Retinal pigment epithelial cell (primary cell): ENCODE results near the gene VWA8.

Source experiments
- DNase-seq: peaks from one replicate; pipeline ENCODE4 v3.0.0-alpha.2; 2010; ENCODE audit warnings: low read depth
- H3K4me3 ChIP-seq: 2 replicates; pipeline ENCODE4 v1.5.1; 2011; ENCODE audit warnings: mild to moderate bottlenecking, low read length, control low read depth, moderate library complexity
- TF ChIP-seq, protein P1 (sequence below): conservative IDR thresholded peaks from 2 replicates; pipeline ENCODE4 v1.5.1; 2011; ENCODE audit warnings: low read depth, low read length, control low read depth, inconsistent platforms

The VWA8 gene

DNA sequence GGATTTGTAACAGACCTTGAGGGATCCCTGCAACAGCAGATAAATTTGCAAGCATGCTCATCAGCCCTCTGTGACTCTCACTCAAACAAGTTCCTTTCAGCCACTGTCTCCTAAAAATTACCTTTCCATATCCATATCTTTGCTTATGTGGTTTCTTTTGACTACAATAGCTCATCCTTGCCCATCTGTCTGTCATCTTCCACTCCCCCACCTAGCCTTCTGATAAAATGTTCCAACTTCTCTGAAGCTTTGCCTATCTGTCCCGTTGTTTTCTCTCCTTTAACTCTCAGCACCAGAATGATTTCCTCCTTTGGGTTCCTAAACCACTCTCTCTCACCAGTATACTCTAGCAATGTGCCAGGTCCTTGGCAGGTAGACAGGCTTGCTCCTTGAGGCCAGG is 194.5 kb downstream of the VWA8 start:
- TF ChIP-seq, protein P1, sequence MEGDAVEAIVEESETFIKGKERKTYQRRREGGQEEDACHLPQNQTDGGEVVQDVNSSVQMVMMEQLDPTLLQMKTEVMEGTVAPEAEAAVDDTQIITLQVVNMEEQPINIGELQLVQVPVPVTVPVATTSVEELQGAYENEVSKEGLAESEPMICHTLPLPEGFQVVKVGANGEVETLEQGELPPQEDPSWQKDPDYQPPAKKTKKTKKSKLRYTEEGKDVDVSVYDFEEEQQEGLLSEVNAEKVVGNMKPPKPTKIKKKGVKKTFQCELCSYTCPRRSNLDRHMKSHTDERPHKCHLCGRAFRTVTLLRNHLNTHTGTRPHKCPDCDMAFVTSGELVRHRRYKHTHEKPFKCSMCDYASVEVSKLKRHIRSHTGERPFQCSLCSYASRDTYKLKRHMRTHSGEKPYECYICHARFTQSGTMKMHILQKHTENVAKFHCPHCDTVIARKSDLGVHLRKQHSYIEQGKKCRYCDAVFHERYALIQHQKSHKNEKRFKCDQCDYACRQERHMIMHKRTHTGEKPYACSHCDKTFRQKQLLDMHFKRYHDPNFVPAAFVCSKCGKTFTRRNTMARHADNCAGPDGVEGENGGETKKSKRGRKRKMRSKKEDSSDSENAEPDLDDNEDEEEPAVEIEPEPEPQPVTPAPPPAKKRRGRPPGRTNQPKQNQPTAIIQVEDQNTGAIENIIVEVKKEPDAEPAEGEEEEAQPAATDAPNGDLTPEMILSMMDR, result no peak
- H3K4me3 ChIP-seq, result no peak overlapping the region
- no peak for DNase-seq

DNA sequence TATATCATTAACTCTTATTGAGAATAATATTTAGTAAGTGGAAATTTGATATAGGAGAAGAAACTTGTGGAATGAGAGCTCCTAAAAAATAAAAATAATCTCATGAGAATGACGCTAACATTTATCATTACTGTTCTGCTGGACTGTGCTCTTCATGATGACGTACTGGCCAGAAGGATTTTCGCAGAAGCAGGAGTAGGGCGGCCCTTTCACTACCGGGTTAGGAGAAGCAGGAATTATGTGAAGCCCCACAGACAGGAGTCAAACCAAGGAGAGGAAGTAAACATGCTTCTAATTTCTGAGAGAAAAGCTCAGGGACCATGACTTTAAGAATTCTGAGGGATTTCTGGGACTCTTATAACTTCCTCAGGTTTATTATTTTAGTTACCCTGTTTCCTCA is 195.1 kb downstream of the VWA8 start:
- no peak for DNase-seq
- TF ChIP-seq, protein P1, result no peak
- H3K4me3 ChIP-seq, result no peak overlapping the region

GRCh38 chr13:41765020-41765419 is 195.9 kb downstream of the VWA8 start:
- no peak for DNase-seq
- TF ChIP-seq, protein P1, result no peak
- H3K4me3 ChIP-seq, result no peak overlapping the region

- no peak for DNase-seq
- TF ChIP-seq, protein P1, result no peak
- no peak overlapping the region for H3K4me3 ChIP-seq
These were observed 196.4 kb downstream of the VWA8 start for GRCh38 chr13:41764558-41764957.

- no peak for DNase-seq
- H3K4me3 ChIP-seq, result no peak overlapping the region
- TF ChIP-seq, protein P1, result no peak
These were observed 197.1 kb downstream of the VWA8 start for GRCh38 chr13:41763782-41764181.

DNA sequence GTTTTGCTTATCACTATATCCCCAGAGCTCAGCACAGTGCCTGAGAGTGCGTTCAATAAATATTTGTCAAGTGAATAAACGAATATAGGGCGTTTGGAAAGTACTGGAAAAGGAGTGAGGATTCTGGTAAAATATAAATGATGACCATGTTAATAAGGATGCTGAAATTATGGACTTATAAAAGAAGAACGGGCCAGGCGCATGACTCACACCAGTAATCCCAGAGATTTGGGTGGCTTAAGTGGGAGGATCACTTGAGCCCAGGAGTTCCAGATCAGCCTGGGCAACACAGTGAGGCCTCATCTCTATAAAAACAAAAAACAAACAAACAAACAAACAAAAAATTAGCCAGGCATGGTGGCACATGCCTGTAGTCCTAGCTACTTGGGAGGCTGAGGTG is 198.1 kb downstream of the VWA8 start:
- H3K4me3 ChIP-seq, result no peak overlapping the region
- TF ChIP-seq, protein P1, result no peak
- DNase-seq, result no peak

GRCh38 chr13:41756198-41756880 is 204.6 kb downstream of the VWA8 start:
- DNase-seq, result no peak
- H3K4me3 ChIP-seq, result no peak overlapping the region
- TF ChIP-seq, protein P1, result no peak
